ENCODE measurements around the gene SERPINE3.

DNA sequence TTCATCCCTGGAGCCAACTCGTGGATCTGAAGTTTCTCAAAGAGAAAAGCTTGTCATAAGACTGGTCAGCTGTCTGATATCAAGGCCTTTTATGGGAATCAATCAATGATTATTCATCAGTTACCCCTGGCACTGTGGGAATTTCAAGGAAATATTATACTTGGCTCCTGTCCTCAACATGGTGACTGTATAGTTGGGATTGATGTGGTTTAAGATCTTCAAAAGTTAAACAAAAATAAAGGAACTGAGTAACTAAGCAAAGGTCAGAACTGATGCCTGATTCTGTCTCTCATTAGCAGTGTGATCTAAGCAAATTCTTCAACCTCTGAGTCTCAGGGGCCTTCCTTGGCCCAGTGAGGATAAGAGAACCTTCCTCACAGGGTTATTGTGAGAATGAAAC lies 22.2 kb upstream of the SERPINE3 start:
- TF ChIP-seq, protein P1, sequence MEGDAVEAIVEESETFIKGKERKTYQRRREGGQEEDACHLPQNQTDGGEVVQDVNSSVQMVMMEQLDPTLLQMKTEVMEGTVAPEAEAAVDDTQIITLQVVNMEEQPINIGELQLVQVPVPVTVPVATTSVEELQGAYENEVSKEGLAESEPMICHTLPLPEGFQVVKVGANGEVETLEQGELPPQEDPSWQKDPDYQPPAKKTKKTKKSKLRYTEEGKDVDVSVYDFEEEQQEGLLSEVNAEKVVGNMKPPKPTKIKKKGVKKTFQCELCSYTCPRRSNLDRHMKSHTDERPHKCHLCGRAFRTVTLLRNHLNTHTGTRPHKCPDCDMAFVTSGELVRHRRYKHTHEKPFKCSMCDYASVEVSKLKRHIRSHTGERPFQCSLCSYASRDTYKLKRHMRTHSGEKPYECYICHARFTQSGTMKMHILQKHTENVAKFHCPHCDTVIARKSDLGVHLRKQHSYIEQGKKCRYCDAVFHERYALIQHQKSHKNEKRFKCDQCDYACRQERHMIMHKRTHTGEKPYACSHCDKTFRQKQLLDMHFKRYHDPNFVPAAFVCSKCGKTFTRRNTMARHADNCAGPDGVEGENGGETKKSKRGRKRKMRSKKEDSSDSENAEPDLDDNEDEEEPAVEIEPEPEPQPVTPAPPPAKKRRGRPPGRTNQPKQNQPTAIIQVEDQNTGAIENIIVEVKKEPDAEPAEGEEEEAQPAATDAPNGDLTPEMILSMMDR (conservative IDR thresholded peaks at IDR 0.05; ENCODE audit: low read depth, low read length) = no peak
- TF ChIP-seq EZH2 (IDR thresholded peaks at IDR 0.05; ENCODE audit: borderline replicate concordance, low read depth, low read length, poor library complexity, severe bottlenecking) = no peak
